22Rv1 (cell line): ENCODE results near the gene ACTR3.

Experiments used
- ZFX ChIP-seq: fragments of 450-650 bp; IDR thresholded peaks from 2 replicates; pipeline ENCODE4 v1.6.1; 2017; ENCODE audit warnings: antibody characterized with exemption, borderline replicate concordance
- TF ChIP-seq, protein P1 (sequence below): fragments of 450-650 bp; IDR thresholded peaks from 2 replicates; pipeline ENCODE4 v1.5.1; 2017; ENCODE audit warnings: mild to moderate bottlenecking

GRCh38 chr2:113905886-113906285 is 16.0 kb downstream of the ACTR3 start:
- TF ChIP-seq, protein P1, sequence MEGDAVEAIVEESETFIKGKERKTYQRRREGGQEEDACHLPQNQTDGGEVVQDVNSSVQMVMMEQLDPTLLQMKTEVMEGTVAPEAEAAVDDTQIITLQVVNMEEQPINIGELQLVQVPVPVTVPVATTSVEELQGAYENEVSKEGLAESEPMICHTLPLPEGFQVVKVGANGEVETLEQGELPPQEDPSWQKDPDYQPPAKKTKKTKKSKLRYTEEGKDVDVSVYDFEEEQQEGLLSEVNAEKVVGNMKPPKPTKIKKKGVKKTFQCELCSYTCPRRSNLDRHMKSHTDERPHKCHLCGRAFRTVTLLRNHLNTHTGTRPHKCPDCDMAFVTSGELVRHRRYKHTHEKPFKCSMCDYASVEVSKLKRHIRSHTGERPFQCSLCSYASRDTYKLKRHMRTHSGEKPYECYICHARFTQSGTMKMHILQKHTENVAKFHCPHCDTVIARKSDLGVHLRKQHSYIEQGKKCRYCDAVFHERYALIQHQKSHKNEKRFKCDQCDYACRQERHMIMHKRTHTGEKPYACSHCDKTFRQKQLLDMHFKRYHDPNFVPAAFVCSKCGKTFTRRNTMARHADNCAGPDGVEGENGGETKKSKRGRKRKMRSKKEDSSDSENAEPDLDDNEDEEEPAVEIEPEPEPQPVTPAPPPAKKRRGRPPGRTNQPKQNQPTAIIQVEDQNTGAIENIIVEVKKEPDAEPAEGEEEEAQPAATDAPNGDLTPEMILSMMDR, result no peak
- TF ChIP-seq ZFX, result no peak
